HG03196 (cell line): ENCODE results near the gene PDE10A.
"Not testable (repeated sequence)": the region's sequence is repeated elsewhere in the genome, so short reads cannot be mapped to it uniquely, and the experiment has no call there.

Source experiments
- ATAC-seq: cut with Tn5 transposase; IDR thresholded peaks from one replicate; pipeline ENCODE4 v1.9.1; 2021; ENCODE audit not compliant: unreplicated experiment

Gene PDE10A

GRCh38 chr6:165628955-165629354 is 34.1 kb downstream of the PDE10A start:
- ATAC-seq, result no peak

GRCh38 chr6:165627366-165627765 is 35.7 kb downstream of the PDE10A start:
- ATAC-seq, result no peak

- ATAC-seq, result no peak
These were observed 36.3 kb downstream of the PDE10A start for GRCh38 chr6:165626711-165627110.

- ATAC-seq, result no peak
These were observed 38.0 kb downstream of the PDE10A start for GRCh38 chr6:165624871-165625639.

GRCh38 chr6:165621940-165622339 is 41.1 kb downstream of the PDE10A start:
- no peak for ATAC-seq

GRCh38 chr6:165618891-165619290 is 44.1 kb downstream of the PDE10A start:
- ATAC-seq, result not testable (repeated sequence)

- ATAC-seq, result no peak
These were observed 44.8 kb downstream of the PDE10A start for GRCh38 chr6:165618241-165618640.

GRCh38 chr6:165617528-165617927 is 45.5 kb downstream of the PDE10A start:
- ATAC-seq, result no peak

- no peak for ATAC-seq
These were observed 46.9 kb downstream of the PDE10A start for GRCh38 chr6:165616116-165616515.

- ATAC-seq, result no peak
These were observed 47.4 kb downstream of the PDE10A start for GRCh38 chr6:165615636-165616035.

GRCh38 chr6:165611294-165611693 is 51.7 kb downstream of the PDE10A start:
- no peak for ATAC-seq

GRCh38 chr6:165608577-165608976 is 54.5 kb downstream of the PDE10A start:
- not testable (repeated sequence) for ATAC-seq

- ATAC-seq, result no peak
These were observed 56.4 kb downstream of the PDE10A start for GRCh38 chr6:165606740-165607008.

GRCh38 chr6:165605901-165606739 is 56.9 kb downstream of the PDE10A start:
- ATAC-seq, result no peak

GRCh38 chr6:165605182-165605875 is 57.7 kb downstream of the PDE10A start:
- ATAC-seq, result no peak

GRCh38 chr6:165602291-165602690 is 60.8 kb downstream of the PDE10A start:
- ATAC-seq, result no peak

GRCh38 chr6:165600606-165601005 is 62.4 kb downstream of the PDE10A start:
- no peak for ATAC-seq

- ATAC-seq, result no peak
These were observed 63.2 kb downstream of the PDE10A start for GRCh38 chr6:165599596-165600487.

- no peak for ATAC-seq
These were observed 63.9 kb downstream of the PDE10A start for GRCh38 chr6:165599121-165599520.

- no peak for ATAC-seq
These were observed 65.2 kb downstream of the PDE10A start for GRCh38 chr6:165597821-165598220.
